Activated CD4-positive, alpha-beta T cell treated with anti-CD3 and anti-CD28 coated beads, Interleukin-2, Interleukin-4, amounts not matched to agents 100 ng/mL and 50 ng/mL, durations not matched to agents 16 hours and 8 hours (primary cell): ENCODE data around the gene GSTK1.
"Not testable (repeated sequence)": the region's sequence is repeated elsewhere in the genome, so short reads cannot be mapped to it uniquely, and the experiment has no call there.

Experiments used
- DNase-seq: peaks from one replicate; pipeline ENCODE4 v3.0.0-alpha.2; 2020; ENCODE audit warnings: low spot score

Gene GSTK1

DNA sequence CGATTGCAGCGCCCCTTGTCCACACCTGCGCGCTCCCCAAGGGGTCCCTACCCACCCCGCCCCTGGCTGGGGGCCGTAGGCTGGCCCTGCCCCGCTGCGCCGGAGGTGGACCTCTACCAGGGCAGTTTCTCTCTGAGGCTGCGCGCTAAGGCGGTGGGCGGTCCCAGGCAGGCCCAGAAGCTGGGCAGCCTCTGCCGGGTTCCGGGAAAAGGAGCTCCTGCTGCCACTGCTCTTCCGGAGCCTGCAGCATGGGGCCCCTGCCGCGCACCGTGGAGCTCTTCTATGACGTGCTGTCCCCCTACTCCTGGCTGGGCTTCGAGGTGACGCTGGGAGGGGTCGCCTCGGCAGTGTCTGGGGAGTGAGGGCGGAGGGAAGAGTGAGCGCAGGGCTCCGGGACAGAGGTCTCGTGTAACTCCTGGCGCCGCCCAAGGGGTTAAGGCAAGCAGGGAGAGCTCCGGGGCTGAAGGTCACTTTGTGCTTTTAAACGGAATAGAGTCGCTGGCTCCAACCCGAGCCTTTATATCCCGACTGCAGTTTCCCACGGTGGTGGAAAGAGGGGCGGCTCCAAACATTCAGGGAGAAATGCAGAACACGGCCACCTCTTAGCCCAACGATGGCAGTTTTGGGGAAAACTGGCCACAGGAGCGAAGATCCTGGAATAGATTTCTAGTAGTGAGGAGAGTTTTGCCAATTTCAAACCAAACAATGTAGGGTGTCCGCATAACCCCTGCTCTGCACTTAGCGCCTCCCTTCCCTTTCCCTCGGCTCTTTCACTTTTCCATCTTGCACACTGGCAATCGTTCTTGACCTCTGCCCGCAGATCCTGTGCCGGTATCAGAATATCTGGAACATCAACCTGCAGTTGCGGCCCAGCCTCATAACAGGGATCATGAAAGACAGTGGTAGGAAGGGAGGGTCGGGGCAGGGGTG, at the start of gene GSTK1:
Gene GSTK1, plus strand, starts transcription at position 176 of the 930 bp plus-strand sequence. Its CDS starts 73 bp downstream, at position 249.
- peak; percentile 88 for DNase-seq

DNA sequence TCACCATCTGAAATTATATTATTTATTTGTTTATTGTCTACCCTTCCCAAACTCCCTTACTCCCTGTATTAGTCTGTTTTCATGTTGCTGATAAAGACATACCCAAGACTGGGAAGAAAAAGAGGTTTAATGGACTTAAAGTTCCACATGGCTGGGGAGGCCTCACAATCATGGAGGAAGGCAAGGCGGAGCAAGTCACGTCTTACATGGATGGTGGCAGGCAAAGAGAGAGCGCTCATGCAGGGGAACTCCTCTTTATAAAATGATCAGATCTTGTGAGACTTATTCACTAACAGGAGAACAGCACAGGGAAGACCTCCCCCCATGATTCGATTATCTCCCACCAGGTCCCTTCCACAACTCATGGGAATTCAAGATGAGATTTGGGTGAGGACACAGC, 49.8 kb upstream of the GSTK1 start:
- DNase-seq = not testable (repeated sequence)

DNA sequence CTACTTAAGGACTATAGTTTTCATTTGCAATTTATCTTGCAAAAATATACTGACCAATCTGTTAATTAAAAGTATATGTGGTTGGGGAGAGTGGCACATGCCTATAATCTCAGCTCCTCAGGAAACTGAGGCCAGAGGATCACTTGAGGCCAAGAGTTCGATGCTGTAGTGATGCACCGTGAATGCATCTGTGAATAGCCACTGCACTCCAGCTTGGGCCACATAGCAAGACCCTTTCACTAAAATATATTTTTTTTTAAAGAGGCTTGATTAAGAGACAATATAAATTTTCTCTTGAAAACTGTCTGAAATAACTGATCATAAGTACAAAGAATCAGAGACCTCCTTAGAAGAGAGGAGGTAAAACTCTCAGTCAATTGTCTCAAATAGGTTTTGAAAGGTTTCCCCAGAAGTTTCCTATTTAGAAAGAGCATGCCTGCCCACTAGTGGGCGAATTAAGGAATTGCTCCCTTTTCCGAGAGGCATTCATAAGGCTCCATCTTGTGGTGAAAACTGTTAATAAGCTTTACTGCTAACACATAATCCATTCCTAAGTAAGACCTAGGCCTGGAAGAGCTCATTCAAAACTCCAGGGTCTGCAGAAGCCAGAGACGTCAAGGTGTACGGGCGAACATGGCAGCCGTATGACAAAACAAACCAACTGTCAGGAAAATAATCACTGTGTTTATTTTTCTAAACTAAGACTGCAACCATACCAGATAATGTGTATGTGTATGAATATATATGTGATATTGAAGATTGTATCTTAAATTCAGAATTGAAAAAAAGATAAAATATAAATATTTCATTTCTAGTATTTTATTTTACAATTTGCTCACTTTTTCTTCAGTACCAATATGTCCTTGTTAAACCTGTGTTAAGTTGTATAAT, 48.2 kb upstream of the GSTK1 start:
- peak; percentile 83 for DNase-seq

DNA sequence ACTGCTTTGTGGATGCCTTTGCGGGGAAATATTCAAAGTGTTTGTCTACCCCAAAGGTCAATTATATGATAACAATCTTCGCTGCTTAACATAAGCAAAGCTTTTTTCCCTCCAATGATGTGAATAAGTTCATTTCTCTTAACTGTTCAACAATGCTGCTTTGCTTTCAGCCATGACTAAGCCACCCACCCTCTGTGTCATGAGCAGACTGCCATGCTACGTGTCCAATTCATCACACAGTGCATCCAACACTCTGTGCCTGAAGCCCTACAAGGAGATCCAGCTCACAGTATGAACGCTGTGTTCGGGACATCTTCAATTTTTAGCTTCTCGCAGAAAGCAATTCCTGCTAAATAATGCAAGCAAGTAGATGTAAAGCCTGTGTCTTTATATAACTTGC, 47.1 kb upstream of the GSTK1 start:
- DNase-seq = no peak

DNA sequence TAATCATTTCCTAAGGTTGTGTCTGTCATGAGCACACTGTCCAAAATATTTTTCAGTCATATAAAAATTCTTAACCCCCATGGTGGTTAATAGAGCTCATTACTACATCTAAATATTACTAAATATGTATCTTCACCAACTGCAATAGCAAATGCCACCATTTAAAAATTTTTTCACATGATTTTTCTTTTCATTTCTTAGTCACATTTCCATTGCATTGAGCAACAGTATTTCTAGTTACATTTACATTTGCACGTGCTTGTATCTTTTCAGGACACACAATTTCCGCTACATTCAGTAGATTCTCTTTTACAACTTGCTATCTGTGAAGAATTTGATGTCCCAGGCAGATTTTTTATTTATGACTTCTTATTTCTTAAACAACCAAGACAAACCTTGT, 46.6 kb upstream of the GSTK1 start:
- no peak for DNase-seq

DNA sequence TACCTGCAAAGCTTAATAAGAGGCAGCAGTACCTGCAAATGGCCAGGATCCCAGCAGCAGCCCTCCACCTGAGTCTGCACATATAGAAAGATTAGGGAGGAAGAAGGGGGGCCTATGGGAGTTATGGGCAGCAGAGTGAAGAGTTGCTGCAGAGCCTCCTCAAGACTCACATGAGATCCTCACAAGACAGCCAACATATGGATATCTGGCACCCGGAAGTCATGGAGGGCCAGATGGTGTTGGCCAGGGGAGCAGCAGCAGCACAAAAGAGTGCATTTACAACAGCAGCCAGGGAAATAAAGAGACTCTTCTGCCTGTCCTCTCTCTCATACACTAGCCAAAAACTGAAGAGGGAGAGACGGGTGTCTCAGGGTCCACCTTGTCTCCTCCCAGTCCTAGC, 45.4 kb upstream of the GSTK1 start:
- DNase-seq = no peak

DNA sequence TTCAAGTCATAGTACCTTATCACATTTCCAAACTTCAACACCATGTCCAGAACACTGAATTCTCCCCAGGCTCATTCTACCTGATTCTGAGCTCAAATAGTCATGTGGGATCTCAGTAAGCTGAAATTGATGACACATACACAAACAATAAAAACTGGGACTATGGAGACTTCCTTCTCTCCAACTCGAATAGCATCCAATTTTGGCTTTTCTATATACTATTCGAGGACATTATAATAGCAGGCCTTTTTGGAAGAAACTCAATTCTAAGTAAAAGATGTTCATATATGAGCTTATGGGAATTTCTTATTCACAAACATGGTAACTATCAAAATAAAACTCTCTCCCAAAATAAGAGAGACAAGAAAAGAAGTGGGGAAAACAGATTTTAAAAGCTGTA, 42.0 kb upstream of the GSTK1 start:
- no peak for DNase-seq

DNA sequence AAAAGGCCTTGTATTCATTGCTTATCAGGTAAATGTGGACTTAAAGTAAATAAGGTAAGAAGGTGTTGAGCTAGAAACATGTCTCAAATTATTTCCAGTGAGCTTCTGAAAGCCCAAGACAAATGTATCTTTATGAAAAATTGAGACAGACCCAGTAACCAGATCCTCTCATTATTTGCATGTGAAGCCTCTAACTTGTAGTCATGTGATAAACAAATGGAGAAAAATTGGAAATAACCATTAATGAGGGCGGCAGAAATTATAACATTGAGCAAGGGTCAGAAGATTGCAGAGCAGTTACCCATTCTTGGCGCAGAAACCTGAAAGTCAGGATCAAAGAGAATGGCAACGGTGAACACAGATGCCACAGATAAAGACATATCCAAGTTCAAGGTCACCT, 41.5 kb upstream of the GSTK1 start, which contains the start of gene TAS2R40:
Gene TAS2R40, plus strand, starts transcription at position 301 of the 400 bp plus-strand sequence. Its CDS starts 42 bp downstream, at position 343.
- DNase-seq = no peak

DNA sequence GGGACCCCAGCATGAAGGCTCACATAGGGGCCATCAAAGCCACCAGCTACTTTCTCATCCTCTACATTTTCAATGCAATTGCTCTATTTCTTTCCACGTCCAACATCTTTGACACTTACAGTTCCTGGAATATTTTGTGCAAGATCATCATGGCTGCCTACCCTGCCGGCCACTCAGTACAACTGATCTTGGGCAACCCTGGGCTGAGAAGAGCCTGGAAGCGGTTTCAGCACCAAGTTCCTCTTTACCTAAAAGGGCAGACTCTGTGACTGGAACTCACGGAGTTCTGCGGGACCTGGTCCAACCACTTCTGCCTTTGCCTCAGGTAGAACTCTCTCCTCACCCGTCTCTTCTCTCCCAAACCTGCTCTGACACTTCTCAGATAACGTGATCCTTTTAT, 40.5 kb upstream of the GSTK1 start:
- no peak for DNase-seq

DNA sequence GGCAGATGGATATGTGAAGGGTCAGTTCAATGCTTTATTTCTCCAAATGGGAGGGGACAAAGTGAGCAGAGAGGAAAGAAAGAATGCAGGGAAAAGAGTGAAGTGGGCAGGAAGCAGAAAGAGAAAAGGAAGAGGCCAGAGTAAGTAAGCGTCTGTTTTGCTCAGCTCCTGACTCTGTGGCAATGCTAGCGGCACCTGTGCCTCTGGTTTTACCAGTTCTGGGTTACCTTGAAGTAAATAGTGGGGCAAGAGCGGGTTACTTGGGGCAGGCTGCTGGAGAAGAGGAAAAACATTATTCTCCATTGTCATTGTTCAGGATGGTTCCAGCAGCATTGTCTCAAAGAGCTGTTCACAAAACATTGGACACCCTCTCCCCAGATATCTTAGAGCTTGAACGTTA, 39.5 kb upstream of the GSTK1 start:
- DNase-seq = no peak

DNA sequence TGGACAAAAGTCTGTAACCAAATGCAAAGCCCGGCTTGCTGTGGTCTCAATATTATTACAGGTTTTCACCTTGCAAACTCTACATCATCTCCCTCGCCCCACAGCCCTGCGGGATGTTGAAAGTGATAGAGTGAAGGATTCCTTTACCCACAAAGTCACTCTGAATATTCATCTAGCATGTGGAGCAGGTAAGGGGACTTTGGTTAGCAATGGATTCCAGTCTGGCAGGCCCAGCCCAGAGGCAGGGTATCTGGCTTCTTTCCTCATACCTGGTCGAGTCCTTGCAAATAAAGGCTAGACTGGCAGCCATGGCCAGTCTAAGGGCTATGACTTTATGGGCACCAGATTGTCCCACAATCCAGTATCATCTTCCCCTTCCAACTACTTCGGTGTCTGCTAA, 38.2 kb upstream of the GSTK1 start:
- no peak for DNase-seq

DNA sequence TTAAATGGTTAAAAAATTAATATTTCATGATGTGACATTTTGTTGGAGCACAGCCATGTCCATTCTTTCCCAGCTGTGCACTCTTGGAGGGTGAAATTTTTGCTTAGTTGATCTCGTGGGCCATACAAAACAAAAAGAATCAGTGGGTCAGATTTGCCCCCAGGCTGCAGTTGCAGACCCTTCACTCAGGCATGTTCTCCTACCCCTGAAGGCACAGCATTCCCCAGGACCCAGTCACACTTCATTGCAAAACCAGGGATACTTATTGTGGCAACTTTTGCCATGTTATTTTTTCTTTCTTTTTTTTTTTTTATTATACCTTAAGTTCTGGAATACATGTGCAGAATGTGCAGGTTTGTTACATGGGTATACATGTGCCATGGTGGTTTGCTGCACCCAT, 35.4 kb upstream of the GSTK1 start:
- DNase-seq = no peak

DNA sequence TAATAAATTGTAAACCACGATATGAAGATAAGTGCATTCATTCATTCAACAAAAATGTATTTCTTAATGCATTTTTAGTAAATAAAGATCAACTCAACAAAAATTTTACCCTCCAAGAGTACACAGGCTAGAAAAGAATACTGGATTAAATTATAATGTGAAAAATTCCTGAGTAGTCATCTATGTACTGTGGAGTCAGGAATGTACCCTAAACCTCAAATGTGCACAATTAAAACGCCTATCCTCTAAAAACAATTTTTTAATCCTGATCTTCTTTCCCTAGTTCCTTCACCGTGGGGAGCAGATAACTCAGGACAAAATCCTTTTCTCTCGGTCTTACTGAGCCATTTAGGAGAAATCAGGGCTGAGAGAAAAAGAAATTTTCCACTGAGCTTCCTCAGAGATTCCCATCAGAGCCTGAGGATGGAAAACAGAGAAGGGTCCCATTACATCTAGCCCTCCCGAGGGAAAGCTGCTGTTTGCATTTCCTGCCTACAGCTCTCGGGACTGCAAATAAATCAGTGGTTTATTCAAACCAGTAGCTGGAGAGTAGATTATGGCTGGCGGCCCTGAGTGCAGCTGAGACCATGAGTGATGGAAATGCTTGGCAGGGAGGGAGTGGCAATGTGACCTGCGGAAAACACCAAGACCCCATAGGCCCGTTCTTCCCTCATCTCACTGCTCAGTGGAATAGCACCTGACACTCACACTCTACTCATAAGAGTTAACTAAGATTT, 34.0 kb upstream of the GSTK1 start:
- DNase-seq = no peak

DNA sequence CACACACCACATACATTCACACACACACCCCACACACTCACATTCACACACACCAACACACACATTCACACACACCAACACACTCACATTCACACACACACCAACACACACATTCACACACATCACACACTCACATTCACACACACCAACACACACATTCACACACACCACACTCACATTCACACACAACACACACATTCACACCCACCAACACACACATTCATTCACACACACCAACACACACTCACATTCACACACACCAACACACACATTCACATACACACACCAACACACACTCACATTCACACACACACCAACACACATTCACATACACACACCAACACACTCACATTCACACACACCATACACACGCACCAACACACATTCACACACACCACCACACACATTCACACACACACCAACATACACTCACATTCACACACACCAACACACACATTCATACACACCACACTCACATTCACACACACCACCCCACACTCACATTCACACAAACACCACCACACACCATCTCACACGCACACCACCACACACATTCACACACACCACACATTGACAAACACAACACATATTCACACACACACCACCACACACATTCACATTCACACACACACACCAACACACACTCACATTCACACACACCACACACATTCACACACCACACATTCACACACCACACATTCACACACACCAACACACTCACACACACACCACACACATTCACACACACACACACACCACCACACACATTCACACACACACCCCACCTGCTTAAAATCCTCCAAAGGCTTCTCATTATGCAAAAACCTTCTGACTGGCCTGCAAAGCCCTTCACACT, 32.4 kb upstream of the GSTK1 start:
- no peak for DNase-seq

DNA sequence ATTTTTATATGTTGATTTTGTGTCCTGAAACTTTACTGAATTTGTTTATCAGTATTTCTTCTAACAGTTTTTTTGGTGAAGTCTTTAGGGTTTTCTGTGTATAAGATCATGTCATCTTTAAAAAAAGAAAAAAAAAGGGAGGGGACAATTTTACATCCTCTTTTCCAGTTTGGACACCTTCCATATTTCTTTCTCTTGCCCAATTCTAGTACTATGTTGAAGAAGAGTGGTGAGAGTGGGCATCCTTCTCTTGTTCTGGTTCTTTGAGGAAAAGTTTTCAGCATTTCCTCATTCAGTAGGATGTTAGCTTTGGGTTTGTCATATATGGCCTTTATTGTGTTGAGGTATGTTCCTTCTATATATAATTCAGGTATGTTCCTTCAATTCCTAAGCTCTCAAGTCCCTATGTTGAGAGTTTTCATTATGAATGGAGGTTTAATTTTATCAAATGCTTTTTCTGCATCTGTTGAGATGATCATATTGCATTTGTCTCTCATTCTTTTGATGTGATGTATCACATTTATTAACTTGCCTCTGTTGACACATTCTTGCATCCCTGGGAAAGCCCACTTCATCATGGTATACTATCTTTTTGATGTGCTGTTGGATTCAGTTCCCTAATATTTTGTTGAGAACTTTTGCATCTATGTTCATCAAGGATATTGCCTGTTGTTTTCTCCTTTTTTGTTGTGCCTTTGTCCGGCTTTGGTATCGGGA, 29.3 kb upstream of the GSTK1 start:
- DNase-seq = no peak

DNA sequence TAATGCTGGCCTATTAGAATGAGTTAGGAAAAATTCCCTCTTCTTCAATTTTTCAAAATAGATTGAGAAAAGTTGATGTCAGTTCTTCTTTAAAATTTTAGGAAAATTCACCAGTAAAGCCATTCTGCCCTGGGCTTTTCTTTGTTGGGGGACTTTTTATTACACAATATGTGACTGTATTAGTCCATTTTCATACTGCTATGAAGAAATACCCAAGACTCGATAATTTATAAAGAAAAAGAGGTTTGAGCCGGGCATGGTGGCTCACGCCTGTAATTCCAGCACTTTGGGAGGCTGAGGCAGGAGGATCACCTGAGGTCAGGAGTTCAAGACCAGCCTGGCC, 28.7 kb upstream of the GSTK1 start:
- no peak for DNase-seq

DNA sequence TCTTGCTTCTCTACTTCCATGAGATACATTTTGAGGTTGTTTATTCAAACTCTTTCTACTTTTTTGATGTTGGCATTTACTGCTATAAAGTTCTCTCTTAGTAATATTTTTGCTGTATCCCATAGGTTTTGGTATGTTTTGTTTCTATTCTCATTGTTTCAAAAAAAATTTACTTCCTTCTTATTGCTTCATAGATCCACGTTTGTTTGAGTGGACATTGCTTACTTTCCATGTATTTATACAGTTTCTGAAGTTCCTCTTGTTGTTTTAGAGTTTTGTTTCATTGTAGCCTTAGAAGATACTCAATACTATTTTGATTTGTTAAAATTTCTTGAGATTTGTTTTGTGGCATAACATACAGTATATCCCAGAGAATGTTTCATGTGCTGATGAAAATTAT, 27.7 kb upstream of the GSTK1 start:
- no peak for DNase-seq

DNA sequence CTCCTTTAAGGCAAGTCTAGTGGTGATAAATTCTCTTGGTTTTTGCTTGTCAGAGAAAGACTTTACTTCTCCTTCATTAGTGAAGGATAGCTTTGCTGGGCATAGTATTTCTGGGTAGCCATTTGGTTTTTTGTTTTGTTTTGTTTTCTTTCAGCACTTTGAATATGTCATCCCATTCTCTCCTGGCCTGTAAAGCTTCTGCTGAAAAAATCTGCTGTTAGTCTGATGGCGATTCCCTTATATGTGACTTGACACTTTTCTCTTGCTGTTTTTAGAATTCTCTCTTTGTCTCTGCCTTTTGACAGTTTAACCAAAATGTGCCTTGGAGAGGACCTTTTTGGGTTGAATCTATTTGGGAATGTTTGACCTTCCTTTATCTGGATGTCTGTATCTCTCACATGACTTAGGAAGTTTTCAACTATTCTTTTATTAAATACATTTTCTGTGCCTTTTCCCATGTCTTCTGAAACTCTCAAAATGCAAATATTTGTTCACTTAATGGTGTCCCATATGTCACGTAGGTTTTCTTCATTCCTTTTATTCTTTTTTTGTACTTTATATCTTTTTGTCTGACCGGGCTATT, 26.7 kb upstream of the GSTK1 start:
- no peak for DNase-seq

DNA sequence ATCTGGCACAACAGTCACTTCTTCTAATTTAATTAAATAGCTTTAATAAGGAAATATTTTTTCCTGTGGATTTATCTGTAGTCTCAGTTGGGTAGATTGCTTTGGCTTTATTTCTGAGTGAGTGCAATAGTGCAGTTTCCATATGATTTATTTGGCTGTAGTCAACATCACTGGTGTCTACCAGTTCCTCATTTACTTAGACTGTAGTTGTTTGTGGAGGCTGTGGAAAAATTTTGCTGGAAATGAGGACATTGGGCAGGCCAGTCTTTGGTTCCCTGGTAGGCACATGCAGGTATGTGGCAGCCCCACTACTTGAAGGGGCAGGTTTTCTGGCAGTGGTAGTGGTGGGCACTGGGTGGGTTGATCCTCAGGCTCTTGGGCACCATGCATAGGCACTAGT, 25.9 kb upstream of the GSTK1 start:
- no peak for DNase-seq

DNA sequence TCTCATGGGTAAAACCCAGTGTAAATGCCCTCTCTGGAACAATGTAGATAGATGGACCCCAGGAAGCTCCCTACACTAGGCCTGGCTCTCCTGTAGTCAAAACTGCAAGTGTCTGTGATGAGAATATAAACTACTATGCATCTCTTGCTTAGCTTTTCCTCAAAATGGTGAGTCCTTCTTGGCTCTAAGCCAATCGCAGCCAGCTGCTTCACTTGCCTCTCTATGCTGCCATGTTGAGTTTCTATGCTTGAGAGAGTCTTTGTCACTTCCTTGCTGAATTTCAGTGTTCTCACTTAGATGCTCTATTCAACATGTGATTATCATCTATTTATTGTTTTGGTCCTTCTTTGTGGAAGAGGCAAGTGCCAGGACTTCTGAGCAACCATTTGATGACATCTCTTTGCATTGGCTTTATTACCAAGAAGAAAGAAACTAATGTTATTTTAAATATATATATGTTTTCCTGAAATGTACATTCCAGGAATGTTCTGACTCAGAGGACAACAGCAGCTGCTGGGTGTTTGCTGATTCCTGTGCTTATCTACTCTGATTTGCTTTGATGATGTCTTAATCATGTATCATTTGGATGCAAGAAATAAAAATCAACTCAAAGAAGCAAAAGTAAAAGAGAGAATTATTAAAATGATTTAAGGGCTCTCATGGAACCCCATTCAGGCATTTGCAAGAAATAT, 24.8 kb upstream of the GSTK1 start:
- no peak for DNase-seq
